Mesendoderm (in vitro differentiated cells): ENCODE measurements around the gene SERTAD2.

Source experiments
- DNase-seq: peaks from one replicate; pipeline ENCODE4 v3.0.0; 2013
- H2AK5ac ChIP-seq: 2 replicates; pipeline ENCODE4 v1.6.1; 2013; ENCODE audit warnings: low read length, inconsistent platforms
- H2BK120ac ChIP-seq: 2 replicates; pipeline ENCODE4 v1.6.1; 2013; ENCODE audit warnings: low read depth, mild to moderate bottlenecking, low read length, moderate library complexity, mixed read lengths
- H2BK15ac ChIP-seq: replicated peaks from 2 replicates; pipeline ENCODE4 v1.6.1; 2013; ENCODE audit warnings: low read depth, mild to moderate bottlenecking, moderate library complexity
- H2BK5ac ChIP-seq: 2 replicates; pipeline ENCODE4 v1.6.1; 2013; ENCODE audit warnings: low read length, inconsistent platforms
- H3K18ac ChIP-seq: 2 replicates; pipeline ENCODE4 v1.6.1; 2013; ENCODE audit warnings: mild to moderate bottlenecking, low read length, mixed read lengths
- H3K23ac ChIP-seq: one replicate; pipeline ENCODE4 v1.6.1; 2013; ENCODE audit warnings: low read length
- H3K27ac ChIP-seq: 2 replicates; pipeline ENCODE4 v1.5.1; 2013; ENCODE audit warnings: low read depth, mild to moderate bottlenecking, inconsistent platforms, low read length, moderate library complexity
- H3K27me3 ChIP-seq: 2 replicates; pipeline ENCODE4 v1.6.1; 2013; ENCODE audit warnings: low read length, control low read depth, mild to moderate bottlenecking, inconsistent platforms; ENCODE audit not compliant: insufficient read depth, poor library complexity
- H3K36me3 ChIP-seq: 2 replicates; pipeline ENCODE4 v1.6.1; 2013; ENCODE audit warnings: low read length, inconsistent platforms; ENCODE audit not compliant: control insufficient read depth, insufficient read depth
- H3K4ac ChIP-seq: one replicate; pipeline ENCODE4 v1.6.1; 2013; ENCODE audit warnings: low read depth, mild to moderate bottlenecking, low read length, moderate library complexity
- H3K4me1 ChIP-seq: 2 replicates; pipeline ENCODE4 v1.6.1; 2013; ENCODE audit warnings: low read depth, low read length, inconsistent platforms; ENCODE audit not compliant: control insufficient read depth
- H3K4me2 ChIP-seq: 2 replicates; pipeline ENCODE4 v1.6.1; 2013; ENCODE audit warnings: low read length
- H3K4me3 ChIP-seq: 2 replicates; pipeline ENCODE4 v1.5.1; 2013; ENCODE audit warnings: mild to moderate bottlenecking, low read length
- H3K56ac ChIP-seq: one replicate; pipeline ENCODE4 v1.6.1; 2013; ENCODE audit warnings: low read length
- H3K79me1 ChIP-seq: 2 replicates; pipeline ENCODE4 v1.6.1; 2013; ENCODE audit warnings: low read length, inconsistent platforms
- H3K79me2 ChIP-seq: 2 replicates; pipeline ENCODE4 v1.6.1; 2013; ENCODE audit warnings: mild to moderate bottlenecking, low read length; ENCODE audit not compliant: control insufficient read depth, insufficient read depth
- H3K9ac ChIP-seq: 2 replicates; pipeline ENCODE4 v1.6.1; 2013; ENCODE audit warnings: low read length, inconsistent platforms
- H4K5ac ChIP-seq: one replicate; pipeline ENCODE4 v1.6.1; 2013; ENCODE audit warnings: low read length
- H4K8ac ChIP-seq: one replicate; pipeline ENCODE4 v1.6.1; 2013; ENCODE audit warnings: low read depth, mild to moderate bottlenecking, control low read depth, low read length, moderate library complexity
- WGBS: extraction: QIAGEN DNeasy Blood & Tissue Kit; methylation state at CpG from one replicate; pipeline ENCODE4 v1.1.7; 2013; ENCODE audit warnings: low lambda C conversion rate, missing lambda C conversion rate; ENCODE audit not compliant: insufficient coverage; ENCODE audit errors: extremely low coverage; 5-methylcytosine and 5-hydroxymethylcytosine counted together

Gene SERTAD2

GRCh38 chr2:64697297-64698176 lies 43.8 kb upstream of the SERTAD2 start:
- H2BK5ac ChIP-seq: no peak overlapping the region
- H2BK15ac ChIP-seq: no peak overlapping the region
- no peak overlapping the region for H2BK120ac ChIP-seq
- no peak overlapping the region for H3K9ac ChIP-seq
- H3K4me3 ChIP-seq: no peak overlapping the region
- H4K5ac ChIP-seq: no peak overlapping the region
- H3K27ac ChIP-seq: no peak overlapping the region
- H3K36me3 ChIP-seq: no peaks in the 10 kb centered on the region
- no peak overlapping the region for H3K56ac ChIP-seq
- H3K18ac ChIP-seq: no peak overlapping the region
- H4K8ac ChIP-seq: no peak overlapping the region
- no peak for DNase-seq
- no peaks in the 10 kb centered on the region for H3K27me3 ChIP-seq
- H3K4ac ChIP-seq: no peak overlapping the region
- H3K4me1 ChIP-seq: peaks cover 11% of the 10 kb centered on the region
- H3K4me2 ChIP-seq: no peak overlapping the region
- H2AK5ac ChIP-seq: no peak overlapping the region
- no CpG with 5 or more reads among the region's 6 CpGs for WGBS
- H3K23ac ChIP-seq: no peak overlapping the region
- H3K79me1 ChIP-seq: no peaks in the 10 kb centered on the region
- no peaks in the 10 kb centered on the region for H3K79me2 ChIP-seq

GRCh38 chr2:64696636-64697035 lies 42.9 kb upstream of the SERTAD2 start:
- Histone ChIP-seq H3K18ac (no peak overlapping the region), H3K4me3 (no peak overlapping the region), H3K27me3 (no peaks in the 10 kb centered on the region), H4K5ac (no peak overlapping the region), H4K8ac (no peak overlapping the region), H3K9ac (no peak overlapping the region), H3K79me1 (no peaks in the 10 kb centered on the region), H3K27ac (no peak overlapping the region), H2AK5ac (no peak overlapping the region), H3K4me1 (peaks cover 11% of the 10 kb centered on the region), H3K36me3 (no peaks in the 10 kb centered on the region), H2BK120ac (no peak overlapping the region), H3K4ac (no peak overlapping the region), H3K79me2 (no peaks in the 10 kb centered on the region), H3K56ac (no peak overlapping the region), H3K23ac (no peak overlapping the region), H2BK5ac (no peak overlapping the region), H3K4me2 (no peak overlapping the region), H2BK15ac (no peak overlapping the region)
- whole genome bisulfite sequencing: no CpG with 5 or more reads among the region's 1 CpG
- peak; percentile 17 for DNase-seq

GRCh38 chr2:64695721-64696261 lies 42.1 kb upstream of the SERTAD2 start:
- H3K4ac ChIP-seq: peak overlapping the region; percentile 26
- peak overlapping the region; percentile 77 for H2BK5ac ChIP-seq
- H3K23ac ChIP-seq: no peak overlapping the region
- no peaks in the 10 kb centered on the region for H3K79me2 ChIP-seq
- H3K36me3 ChIP-seq: no peaks in the 10 kb centered on the region
- H3K18ac ChIP-seq: peak overlapping the region; percentile 34
- H3K27me3 ChIP-seq: no peaks in the 10 kb centered on the region
- H3K4me3 ChIP-seq: no peak overlapping the region
- peak overlapping the region; percentile 82 for H3K27ac ChIP-seq
- peak overlapping the region; percentile 89 for H2AK5ac ChIP-seq
- H2BK120ac ChIP-seq: no peak overlapping the region
- peak overlapping the region; percentile 50 for H4K5ac ChIP-seq
- no peaks in the 10 kb centered on the region for H3K79me1 ChIP-seq
- H3K4me1 ChIP-seq: peaks cover 11% of the 10 kb centered on the region
- peak overlapping the region; percentile 65 for H3K56ac ChIP-seq
- H3K4me2 ChIP-seq: no peak overlapping the region
- no peak overlapping the region for H2BK15ac ChIP-seq
- no peak overlapping the region for H4K8ac ChIP-seq
- DNase-seq: peak; percentile 73
- no CpG with 5 or more reads among the region's 1 CpG for WGBS
- H3K9ac ChIP-seq: no peak overlapping the region

- H2AK5ac ChIP-seq: no peak overlapping the region
- H2BK120ac ChIP-seq: no peak overlapping the region
- no peak overlapping the region for H3K4me2 ChIP-seq
- H4K5ac ChIP-seq: no peak overlapping the region
- H3K27me3 ChIP-seq: no peaks in the 10 kb centered on the region
- no peak overlapping the region for H2BK15ac ChIP-seq
- H3K56ac ChIP-seq: no peak overlapping the region
- H2BK5ac ChIP-seq: no peak overlapping the region
- H3K18ac ChIP-seq: no peak overlapping the region
- H3K4me1 ChIP-seq: peaks cover 11% of the 10 kb centered on the region
- no peak overlapping the region for H4K8ac ChIP-seq
- H3K79me2 ChIP-seq: no peaks in the 10 kb centered on the region
- no peak overlapping the region for H3K4me3 ChIP-seq
- no peak for DNase-seq
- H3K9ac ChIP-seq: no peak overlapping the region
- no peak overlapping the region for H3K23ac ChIP-seq
- H3K4ac ChIP-seq: no peak overlapping the region
- H3K36me3 ChIP-seq: no peaks in the 10 kb centered on the region
- no CpG with 5 or more reads among the region's 4 CpGs for WGBS
- no peaks in the 10 kb centered on the region for H3K79me1 ChIP-seq
- H3K27ac ChIP-seq: no peak overlapping the region
These were observed 38.7 kb upstream of the SERTAD2 start for GRCh38 chr2:64692401-64692800.

GRCh38 chr2:64688909-64689308 lies 35.2 kb upstream of the SERTAD2 start:
- Histone ChIP-seq H2BK120ac (no peak overlapping the region), H2BK5ac (no peak overlapping the region), H3K4me2 (no peak overlapping the region), H3K79me1 (no peaks in the 10 kb centered on the region), H3K9ac (no peak overlapping the region), H2BK15ac (no peak overlapping the region), H4K5ac (no peak overlapping the region), H3K36me3 (no peaks in the 10 kb centered on the region), H3K56ac (no peak overlapping the region), H3K18ac (no peak overlapping the region), H2AK5ac (no peak overlapping the region), H3K79me2 (no peaks in the 10 kb centered on the region), H3K4me3 (no peak overlapping the region), H3K27ac (no peak overlapping the region), H3K27me3 (no peaks in the 10 kb centered on the region), H3K4ac (no peak overlapping the region), H3K4me1 (peaks cover 3% of the 10 kb centered on the region), H3K23ac (no peak overlapping the region), H4K8ac (no peak overlapping the region)
- no peak for DNase-seq
